HFFc6 (cell line): ENCODE results near the gene C12orf57. TPM values are rescaled to one million over a fixed set of nuclear protein-coding genes. Genes with fewer than 3 reads are reported as not detected.

Experiments
- DNase-seq: peaks from one replicate; pipeline ENCODE4 v3.0.0-alpha.2; 2018
- H3K27ac Mint-ChIP-seq: 2 replicates; pipeline ENCODE4 v1.8.0; 2020; ENCODE audit warnings: mild to moderate bottlenecking, mixed read lengths
- H3K27me3 Mint-ChIP-seq: 2 replicates; pipeline ENCODE4 v1.8.0; 2021; ENCODE audit warnings: mild to moderate bottlenecking, moderate library complexity, mixed read lengths; ENCODE audit not compliant: insufficient read depth
- H3K36me3 Mint-ChIP-seq: 2 replicates; pipeline ENCODE4 v1.8.0; 2021; ENCODE audit warnings: low read depth, mixed read lengths
- H3K4me1 Mint-ChIP-seq: 2 replicates; pipeline ENCODE4 v1.8.0; 2020; ENCODE audit warnings: low read depth, mixed read lengths
- H3K4me3 Mint-ChIP-seq: 2 replicates; pipeline ENCODE4 v1.8.0; 2020; ENCODE audit warnings: mild to moderate bottlenecking, moderate library complexity, mixed read lengths
- H3K9me3 Mint-ChIP-seq: 2 replicates; pipeline ENCODE4 v1.8.0; 2020; ENCODE audit warnings: mild to moderate bottlenecking, mixed read lengths
- CTCF ChIP-seq: fragments of 200-600 bp; sonication (generic); IDR thresholded peaks from 2 replicates; pipeline ENCODE4 v1.5.0; 2021; ENCODE audit warnings: antibody characterized with exemption, mild to moderate bottlenecking
- total RNA-seq, 6 experiments: library from RNA; stranded (reverse); fragmentation: NEBNext Ultra II Directional; extraction: Animal tissue kit (Norgen Biotek cat#: 25700); gene quantifications; 2 replicates in 1 of 6; 3 replicates in 5 of 6; pipeline ENCODE4 v1.2.3, GENCODE V29; 2021

Gene C12orf57
- total RNA-seq, 6 experiments from 2014 or later: 115 to 131 (median 123) TPM

GRCh38 chr12:6927379-6928021 is 16.3 kb upstream of the C12orf57 start, which contains the start of gene ATN1:
ATN1 (plus strand) TSS chr12:6927959; CDS start chr12:6934002, 6,043 bp downstream.
- Mint-ChIP-seq H3K27ac (peak within 1 kb of the TSS; percentile 99), H3K9me3 (no peaks in the 10 kb centered on the region), H3K36me3 (peaks cover 18% of the 10 kb centered on the region), H3K4me1 (peaks cover 67% of the 10 kb centered on the region), H3K4me3 (peak within 1 kb of the TSS; percentile 100), H3K27me3 (peaks cover 5% of the 10 kb centered on the region)
- TF ChIP-seq CTCF: no peak
- DNase-seq: peak; percentile 46

GRCh38 chr12:6928022-6928702 is 15.7 kb upstream of the C12orf57 start:
- DNase-seq: no peak
- TF ChIP-seq CTCF: no peak
- Mint-ChIP-seq H3K4me1 (peaks cover 73% of the 10 kb centered on the region), H3K27me3 (peaks cover 5% of the 10 kb centered on the region), H3K27ac (peak overlapping the region; percentile 90), H3K9me3 (no peaks in the 10 kb centered on the region), H3K4me3 (peak overlapping the region; percentile 100), H3K36me3 (peaks cover 23% of the 10 kb centered on the region)

GRCh38 chr12:6928703-6929407 is 15.0 kb upstream of the C12orf57 start:
- Mint-ChIP-seq H3K27me3 (peaks cover 5% of the 10 kb centered on the region), H3K27ac (peak overlapping the region; percentile 90), H3K4me1 (peaks cover 77% of the 10 kb centered on the region), H3K36me3 (peaks cover 28% of the 10 kb centered on the region), H3K4me3 (peak overlapping the region; percentile 100), H3K9me3 (no peaks in the 10 kb centered on the region)
- no peak for DNase-seq
- no peak for TF ChIP-seq CTCF

- H3K27ac Mint-ChIP-seq: peak overlapping the region; percentile 90
- no peak for DNase-seq
- peaks cover 5% of the 10 kb centered on the region for H3K27me3 Mint-ChIP-seq
- peaks cover 77% of the 10 kb centered on the region for H3K4me1 Mint-ChIP-seq
- peak overlapping the region; percentile 100 for H3K4me3 Mint-ChIP-seq
- peaks cover 36% of the 10 kb centered on the region for H3K36me3 Mint-ChIP-seq
- no peaks in the 10 kb centered on the region for H3K9me3 Mint-ChIP-seq
- no peak for TF ChIP-seq CTCF
Observed at GRCh38 chr12:6929466-6930452, 14.1 kb upstream of the C12orf57 start.

GRCh38 chr12:6932766-6933165 is 11.1 kb upstream of the C12orf57 start:
- TF ChIP-seq CTCF: no peak
- Mint-ChIP-seq H3K4me1 (peaks cover 66% of the 10 kb centered on the region), H3K27ac (peak overlapping the region; percentile 65; the same call in 1 of the 2 replicates), H3K4me3 (no peak overlapping the region), H3K9me3 (no peaks in the 10 kb centered on the region), H3K27me3 (peaks cover 5% of the 10 kb centered on the region), H3K36me3 (peaks cover 51% of the 10 kb centered on the region)
- no peak for DNase-seq
